ENCODE results near the gene C4A.
"Not testable (repeated sequence)": the region's sequence is repeated elsewhere in the genome, so short reads cannot be mapped to it uniquely, and the experiment has no call there.

C4A gene

GRCh38 chr6:32035283-32036013 is 53.6 kb downstream of the C4A start:
- not testable (repeated sequence) for DNase-seq (ENCODE audit: low spot score)

GRCh38 chr6:32037136-32037535 is 55.3 kb downstream of the C4A start:
- not testable (repeated sequence) for DNase-seq (ENCODE audit: low spot score)

DNA sequence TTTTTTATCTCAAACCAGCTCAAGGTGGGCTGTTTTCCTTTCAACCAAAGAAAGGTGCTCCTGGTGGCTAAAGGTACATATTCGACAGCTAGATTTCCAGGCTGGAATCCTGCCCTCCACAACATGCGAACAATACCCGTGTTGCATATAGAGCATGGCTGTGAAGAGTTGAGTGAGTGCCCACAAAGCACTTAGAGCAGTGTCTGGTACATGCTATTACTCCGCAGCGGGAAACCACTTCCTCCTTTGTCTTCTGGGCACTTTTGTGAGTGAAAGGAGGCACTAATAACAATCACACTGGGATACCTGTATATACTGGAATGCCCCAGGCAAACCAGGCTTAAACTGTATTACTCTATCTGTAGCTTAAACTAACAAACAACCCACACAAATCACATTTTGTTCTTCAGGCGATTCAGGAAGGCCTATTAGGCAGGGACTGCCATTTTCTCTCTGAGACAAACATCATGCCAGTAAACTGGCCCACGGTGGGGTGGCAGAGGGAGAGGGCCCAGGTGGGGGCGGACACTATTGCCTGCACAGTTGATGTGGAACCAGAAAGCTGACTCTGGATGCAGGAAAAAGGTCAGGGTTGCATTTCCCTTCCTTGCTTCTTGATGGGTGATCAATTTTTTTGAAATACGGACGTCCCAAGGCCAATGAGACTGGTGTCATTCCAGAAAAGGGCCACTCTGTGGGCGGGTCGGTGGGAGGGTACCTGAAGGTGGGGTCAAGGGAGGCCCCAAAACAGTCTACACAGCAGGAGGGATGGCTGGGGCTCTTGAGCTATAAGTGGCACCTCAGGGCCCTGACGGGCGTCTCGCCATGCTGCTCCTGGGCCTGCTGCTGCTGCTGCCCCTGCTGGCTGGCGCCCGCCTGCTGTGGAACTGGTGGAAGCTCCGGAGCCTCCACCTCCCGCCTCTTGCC is 56.0 kb downstream of the C4A start, which contains the start of gene CYP21A2:
TSS of gene CYP21A2 (plus strand) at position 818 of the 927 bp plus-strand sequence. CDS start at position 826, 8 bp downstream.
- not testable (repeated sequence) for DNase-seq (ENCODE audit: low spot score)

GRCh38 chr6:32038878-32039277 is 57.0 kb downstream of the C4A start:
- not testable (repeated sequence) for DNase-seq (ENCODE audit: low spot score)

GRCh38 chr6:32039321-32040274 is 57.7 kb downstream of the C4A start:
- not testable (repeated sequence) for DNase-seq (ENCODE audit: low spot score)

GRCh38 chr6:32040299-32041049 is 58.6 kb downstream of the C4A start:
- DNase-seq (ENCODE audit: low spot score), result not testable (repeated sequence)

- not testable (repeated sequence) for DNase-seq (ENCODE audit: low spot score)
Observed at GRCh38 chr6:32041050-32041321, 59.1 kb downstream of the C4A start.

DNA sequence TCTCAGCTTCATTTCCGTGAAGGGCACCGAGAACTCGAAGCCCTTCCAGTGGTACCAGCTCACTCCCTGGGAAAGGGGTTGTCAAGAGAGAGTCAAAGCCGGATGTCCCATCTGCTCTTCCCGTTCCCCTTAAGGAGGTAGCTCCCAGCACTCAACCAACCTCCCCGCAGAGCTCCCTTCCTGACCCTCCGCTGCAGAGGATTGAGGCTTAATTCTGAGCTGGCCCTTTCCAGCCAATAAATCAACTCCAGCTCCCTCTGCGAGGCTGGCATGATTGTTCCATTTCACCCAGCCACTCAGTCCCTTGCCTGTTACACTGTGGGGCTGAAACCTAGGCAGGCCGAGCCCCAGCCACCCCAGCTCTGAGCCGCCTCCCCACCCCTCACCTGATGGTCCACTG is 59.5 kb downstream of the C4A start:
- not testable (repeated sequence) for DNase-seq (ENCODE audit: low spot score)

- DNase-seq (ENCODE audit: low spot score), result not testable (repeated sequence)
Observed at GRCh38 chr6:32042276-32042675, 60.4 kb downstream of the C4A start.

GRCh38 chr6:32043589-32044380 is 61.9 kb downstream of the C4A start:
- not testable (repeated sequence) for DNase-seq (ENCODE audit: low spot score)

DNA sequence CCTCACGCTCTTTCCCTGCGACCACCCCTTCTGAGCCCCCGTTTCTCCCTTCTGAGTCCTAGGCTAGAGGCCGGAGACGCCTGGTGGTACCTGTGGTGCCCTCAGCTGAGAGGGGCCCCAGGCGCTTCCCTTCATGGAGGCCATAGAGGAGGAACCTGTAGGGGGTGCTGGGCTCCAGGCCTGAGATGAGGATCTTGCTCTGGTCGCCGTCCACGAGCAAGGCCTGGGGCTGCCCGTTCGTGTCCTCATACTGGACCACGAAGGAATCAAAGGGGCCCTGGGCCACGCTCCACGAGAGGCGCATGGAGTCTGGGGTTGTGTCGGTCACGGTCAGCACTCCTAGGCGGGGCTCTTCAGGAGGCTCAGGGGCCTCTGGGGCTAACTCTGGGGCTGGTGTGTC is 63.1 kb downstream of the C4A start:
- DNase-seq (ENCODE audit: low spot score), result not testable (repeated sequence)

DNA sequence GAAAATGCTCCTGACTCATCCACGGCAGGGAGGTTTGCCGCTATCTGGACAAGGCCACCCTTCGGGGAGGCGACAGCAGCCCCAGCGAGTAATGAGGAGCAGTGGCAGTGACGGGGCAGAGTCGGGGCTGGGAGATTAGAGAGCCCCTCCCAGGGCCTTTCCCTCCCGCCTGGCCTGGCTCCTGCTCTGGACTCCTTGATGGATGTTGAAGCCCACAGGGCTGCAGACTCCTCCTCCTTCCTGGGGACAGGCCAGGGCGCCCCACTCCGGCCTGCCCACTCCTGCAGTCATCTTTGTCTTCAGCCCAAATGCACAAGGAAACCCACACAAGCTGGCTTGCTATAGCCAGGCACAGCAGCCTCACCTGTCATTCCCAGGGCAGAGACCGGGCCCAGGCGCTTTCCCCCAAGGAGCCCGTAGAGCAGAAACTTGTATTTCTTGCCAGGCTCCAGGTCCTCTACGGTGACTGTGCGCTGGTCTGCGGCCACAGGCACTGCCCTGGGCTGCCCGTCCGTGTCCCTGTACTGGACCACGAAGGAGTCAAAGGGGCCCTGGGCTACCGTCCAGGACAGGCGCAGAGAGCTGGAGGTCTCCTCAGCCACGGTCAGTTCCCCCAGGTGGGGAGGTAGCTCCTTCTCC is 64.1 kb downstream of the C4A start:
- DNase-seq (ENCODE audit: low spot score), result no peak

DNA sequence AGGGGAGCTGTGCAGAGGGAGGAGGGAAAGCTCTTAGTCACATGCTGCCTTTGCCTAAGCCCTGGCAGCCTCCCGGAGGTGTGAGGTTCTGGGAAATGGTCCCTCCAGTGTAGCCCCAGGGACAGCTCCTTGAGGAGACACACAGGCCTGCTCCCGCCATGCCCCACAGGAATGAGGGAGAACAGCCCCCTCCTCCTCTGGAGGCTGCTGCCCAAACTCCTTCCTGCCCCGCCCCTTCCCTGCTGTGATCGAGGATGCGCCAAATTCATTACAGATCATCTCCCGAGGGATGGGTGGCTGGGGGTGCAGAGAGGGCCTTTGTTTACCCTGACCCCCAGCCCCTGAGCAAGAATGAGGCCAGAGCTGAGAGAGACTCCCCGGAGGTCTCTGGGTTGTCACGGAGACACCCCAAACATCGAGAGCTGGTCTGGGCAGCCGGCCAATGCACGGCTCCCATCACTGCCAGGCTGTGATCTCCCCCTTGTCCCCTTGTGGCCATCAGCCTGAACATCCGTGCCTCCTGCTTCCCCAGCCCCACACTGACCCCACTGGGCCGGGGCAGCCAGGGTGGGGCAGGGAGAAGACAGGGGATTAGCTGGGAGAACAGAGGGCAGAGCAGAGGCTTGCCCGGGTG is 64.7 kb downstream of the C4A start:
- peak; percentile 38 for DNase-seq (ENCODE audit: low spot score)

DNA sequence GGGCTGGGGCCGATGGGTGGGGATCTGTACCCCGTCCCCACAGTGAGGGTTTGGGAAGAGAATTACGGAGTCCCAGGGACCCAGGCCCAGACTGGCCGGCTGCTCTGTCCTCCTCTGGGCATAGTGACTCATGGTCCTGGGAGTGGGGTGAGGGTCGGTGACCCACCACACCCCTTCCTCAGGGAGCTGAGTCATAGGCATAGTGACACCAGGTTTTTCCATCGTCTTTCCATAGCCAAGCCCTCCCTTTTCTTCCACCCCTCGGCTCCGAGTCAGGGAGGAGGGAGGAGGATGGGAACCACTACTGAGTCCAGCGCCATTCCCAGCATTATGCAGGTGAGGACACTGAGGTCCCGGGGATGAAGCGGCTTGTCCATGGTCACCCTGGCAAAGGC is 65.2 kb downstream of the C4A start:
- DNase-seq (ENCODE audit: low spot score), result no peak

GRCh38 chr6:32047539-32047854 is 65.6 kb downstream of the C4A start:
- no peak for DNase-seq (ENCODE audit: low spot score)

GRCh38 chr6:32047855-32048766 is 66.3 kb downstream of the C4A start:
- peak; percentile 71 for DNase-seq (ENCODE audit: low spot score)

DNA sequence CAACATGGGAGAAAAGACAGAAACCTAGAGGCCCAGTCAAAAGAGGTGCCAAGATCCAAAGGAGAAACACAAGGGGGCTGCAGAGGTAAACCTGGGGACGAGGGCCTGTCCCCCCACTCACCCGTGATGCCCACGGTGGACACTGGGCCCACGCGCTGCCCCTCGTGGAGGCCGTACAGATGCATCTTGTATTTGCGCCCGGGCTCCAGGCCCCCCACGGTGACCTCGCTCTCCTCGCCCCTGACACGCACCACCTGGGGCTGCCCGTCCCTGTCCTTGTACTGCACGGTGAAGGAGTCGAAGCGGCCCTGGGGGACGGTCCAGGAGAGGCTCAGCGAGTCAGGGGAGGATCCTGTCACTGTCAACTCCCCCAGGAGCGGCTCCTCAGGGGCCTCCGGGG is 67.3 kb downstream of the C4A start:
- DNase-seq (ENCODE audit: low spot score), result not testable (repeated sequence)

DNA sequence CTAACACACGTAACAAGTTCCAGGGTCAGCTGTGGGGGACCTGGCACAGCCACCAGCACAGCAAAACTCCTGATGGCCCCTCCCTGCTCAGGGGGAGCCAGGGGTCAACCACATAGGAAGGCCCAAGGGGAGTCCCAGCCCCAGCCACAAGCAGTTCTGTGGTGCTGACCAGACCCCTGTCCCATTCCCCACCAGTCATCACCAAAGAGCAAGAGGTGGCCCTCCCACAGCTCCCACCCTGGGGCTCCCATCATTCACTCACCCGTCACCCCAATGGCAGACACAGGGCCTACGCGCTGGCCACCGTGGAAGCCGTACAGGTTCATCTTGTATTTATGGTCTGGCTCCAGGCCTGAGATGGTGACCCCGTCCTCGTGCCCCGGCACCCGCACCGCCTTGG is 67.9 kb downstream of the C4A start:
- DNase-seq (ENCODE audit: low spot score), result not testable (repeated sequence)
